A549 (cell line): ENCODE measurements around the gene RETREG1.

ENCODE experiments used
- KDM5A ChIP-seq: fragments of 200-600 bp; sonication (generic); IDR thresholded peaks from 2 replicates; pipeline ENCODE4 v1.6.1; 2016; ENCODE audit warnings: antibody characterized with exemption, mild to moderate bottlenecking
- POLR2A ChIP-seq: IDR thresholded peaks from 2 replicates; pipeline ENCODE4 v1.6.1; 2012; ENCODE audit warnings: mild to moderate bottlenecking, low read length

DNA sequence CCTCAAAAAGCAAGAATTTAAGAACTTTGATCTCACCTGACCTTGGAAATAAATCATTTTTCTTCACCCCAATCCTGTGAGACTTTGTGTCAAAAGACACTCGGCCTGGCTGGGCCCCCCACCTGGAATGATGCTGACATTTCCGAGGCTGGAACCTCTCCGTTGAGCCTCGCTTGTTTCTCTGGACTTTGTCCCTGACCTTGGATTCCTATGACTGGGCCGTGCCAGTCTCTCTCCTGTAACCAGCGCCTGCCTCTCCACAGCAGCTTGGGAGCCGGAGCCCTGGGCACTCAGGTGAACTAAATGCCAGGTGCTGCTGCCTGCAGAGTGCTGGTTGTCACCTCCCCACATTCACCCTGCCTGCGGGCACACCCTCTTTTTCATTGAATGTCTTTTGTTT lies 62.7 kb downstream of the RETREG1 start:
- TF ChIP-seq KDM5A, result no peak
- no peak for TF ChIP-seq POLR2A
